Upper lobe of left lung (tissue), 4 donors: ENCODE results near the gene ARL14.
A peak's percentile ranks its signal among the peaks of the same experiment; 100 is the strongest.

ENCODE experiments used
- CTCF ChIP-seq, 6 experiments: fragments of 450-650 bp in 4 of 6; fragments of 200-600 bp in 2 of 6; sonication (generic) in 2 of 6; IDR thresholded peaks; one replicate each; pipeline ENCODE4 v1.5.1; 2016 to 2019; ENCODE audit warnings: antibody characterized with exemption in 6 of 6
- POLR2AphosphoS5 ChIP-seq, 2 donors: sonication (generic); formaldehyde crosslinking; IDR thresholded peaks; one replicate each; pipeline ENCODE4 v1.5.1; 2017; ENCODE audit warnings: antibody characterized with exemption in 2 of 2

GRCh38 chr3:160685144-160685766, 8.3 kb downstream of the ARL14 start:
- TF ChIP-seq POLR2AphosphoS5 (IDR thresholded peaks at IDR 0.05) (no peak), CTCF (IDR thresholded peaks at IDR 0.05) (peak in 3 of 6 experiments; percentile 19 to 28 (median 26))
